Mammary epithelial cell (primary cell): ENCODE results near the gene ATP12A.

Experiments
- EZH2 ChIP-seq: IDR thresholded peaks from 2 replicates; pipeline ENCODE4 v1.6.1; 2012; ENCODE audit warnings: low read length, inconsistent platforms, borderline replicate concordance
- TF ChIP-seq, protein P1 (sequence below), 2 donors: IDR thresholded peaks in 1 of 2; conservative IDR thresholded peaks in 1 of 2; 2 replicates each; pipeline ENCODE4 v1.5.1; 2011 to 2012; ENCODE audit warnings: inconsistent platforms in 2 of 2, low read length in 2 of 2, mild to moderate bottlenecking in 2 of 2, control low read depth in 1 of 2, low read depth in 1 of 2; ENCODE audit not compliant: insufficient read depth in 1 of 2; ENCODE audit errors: extremely low read depth in 1 of 2

GRCh38 chr13:24661713-24662112, 18.5 kb upstream of the ATP12A start:
- TF ChIP-seq, protein P1, sequence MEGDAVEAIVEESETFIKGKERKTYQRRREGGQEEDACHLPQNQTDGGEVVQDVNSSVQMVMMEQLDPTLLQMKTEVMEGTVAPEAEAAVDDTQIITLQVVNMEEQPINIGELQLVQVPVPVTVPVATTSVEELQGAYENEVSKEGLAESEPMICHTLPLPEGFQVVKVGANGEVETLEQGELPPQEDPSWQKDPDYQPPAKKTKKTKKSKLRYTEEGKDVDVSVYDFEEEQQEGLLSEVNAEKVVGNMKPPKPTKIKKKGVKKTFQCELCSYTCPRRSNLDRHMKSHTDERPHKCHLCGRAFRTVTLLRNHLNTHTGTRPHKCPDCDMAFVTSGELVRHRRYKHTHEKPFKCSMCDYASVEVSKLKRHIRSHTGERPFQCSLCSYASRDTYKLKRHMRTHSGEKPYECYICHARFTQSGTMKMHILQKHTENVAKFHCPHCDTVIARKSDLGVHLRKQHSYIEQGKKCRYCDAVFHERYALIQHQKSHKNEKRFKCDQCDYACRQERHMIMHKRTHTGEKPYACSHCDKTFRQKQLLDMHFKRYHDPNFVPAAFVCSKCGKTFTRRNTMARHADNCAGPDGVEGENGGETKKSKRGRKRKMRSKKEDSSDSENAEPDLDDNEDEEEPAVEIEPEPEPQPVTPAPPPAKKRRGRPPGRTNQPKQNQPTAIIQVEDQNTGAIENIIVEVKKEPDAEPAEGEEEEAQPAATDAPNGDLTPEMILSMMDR (conservative IDR thresholded peaks at IDR 0.05 in 1 of 2, IDR thresholded peaks at IDR 0.05 in 1 of 2; ENCODE audit: extremely low read depth in 1 of 2, insufficient read depth in 1 of 2, low read depth in 1 of 2, low read length in 2 of 2) = no peak
- TF ChIP-seq EZH2 = no peak
